ENCODE measurements around the gene DIP2A.

- TF ChIP-seq CTCF (IDR thresholded peaks at IDR 0.05; ENCODE audit: low read depth, low read length) (no peak), POLR2A (IDR thresholded peaks at IDR 0.05; ENCODE audit: extremely low read depth, insufficient read length) (no peak), MYC (IDR thresholded peaks at IDR 0.05; ENCODE audit: low read depth, low read length) (no peak), MAX (IDR thresholded peaks at IDR 0.05; ENCODE audit: low read depth, low read length) (no peak)
These were observed 93.0 kb downstream of the DIP2A start for GRCh38 chr21:46551636-46552241.

All from NB4 (cell line).